Right renal cortex interstitium (tissue), 3 donors: ENCODE results near the gene PDE1C. TPM values are rescaled to one million over a fixed set of nuclear protein-coding genes. Genes with fewer than 3 reads are reported as not detected.
"Not testable (repeated sequence)": the region's sequence is repeated elsewhere in the genome, so short reads cannot be mapped to it uniquely, and the experiment has no call there.

Experiments used
- DNase-seq, 3 donors: peaks; one replicate each; pipeline ENCODE4 v3.0.0-alpha.2; 2013; ENCODE audit warnings: low read depth in 3 of 3, low spot score in 2 of 3
- polyA plus RNA-seq, 3 donors: library from polyadenylated mRNA; unstranded; fragments of 120-200 nt; gene quantifications; one replicate each; pipeline ENCODE4 v1.2.1, GENCODE V29; 2013; ENCODE audit not compliant: insufficient read length in 3 of 3

PDE1C gene
- polyA plus RNA-seq = 1 to 10 TPM; 3.3 to 4.8 (median 4.4) TPM

GRCh38 chr7:32070406-32071360 lies at the start of gene PDE1C:
TSS of gene PDE1C (minus strand) at chr7:32070407.
- DNase-seq = no peak

DNA sequence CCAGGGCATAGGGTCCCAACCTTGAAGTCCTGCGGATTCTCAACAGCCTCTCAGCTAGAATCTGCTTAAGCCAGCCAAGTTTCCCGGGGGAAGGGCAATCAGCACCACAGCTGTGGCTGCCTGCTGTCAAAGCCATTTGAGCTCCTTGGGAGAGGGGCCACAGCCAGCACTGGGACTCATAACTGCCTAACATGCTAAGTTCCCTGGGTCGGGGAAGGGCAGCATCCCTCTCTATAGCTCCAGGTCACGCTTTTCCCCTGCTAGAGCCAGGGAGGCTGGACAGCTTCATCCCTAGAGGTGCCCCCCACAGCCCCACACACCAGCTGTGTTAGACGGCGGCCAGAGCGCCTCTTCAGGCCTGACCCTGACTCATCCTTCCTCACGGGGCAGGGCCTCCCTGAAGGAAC lies 49.6 kb upstream of the PDE1C start:
- DNase-seq = no peak

GRCh38 chr7:32117837-32118236 lies 47.6 kb upstream of the PDE1C start:
- no peak for DNase-seq

- DNase-seq = no peak
Measured at GRCh38 chr7:32116436-32116835, 46.2 kb upstream of the PDE1C start.

DNA sequence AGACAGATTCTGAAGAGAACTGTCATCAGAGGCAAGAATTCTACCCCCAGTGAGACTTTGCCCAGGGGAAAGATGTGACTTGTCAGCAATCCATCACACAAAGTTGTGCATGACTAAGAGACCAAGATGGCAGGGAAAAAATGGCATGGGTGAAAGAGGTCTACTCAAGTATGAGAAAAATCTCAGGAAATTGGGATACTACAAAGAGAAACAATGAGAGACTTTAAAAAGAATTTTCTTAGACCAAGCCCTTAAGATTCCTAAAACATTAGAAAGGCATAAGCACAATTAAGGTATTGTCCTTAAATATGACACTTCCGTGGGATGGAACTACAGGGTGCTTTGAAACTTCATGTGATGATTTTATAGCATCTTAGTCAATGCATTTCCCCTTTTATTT lies 45.6 kb upstream of the PDE1C start:
- DNase-seq = no peak

DNA sequence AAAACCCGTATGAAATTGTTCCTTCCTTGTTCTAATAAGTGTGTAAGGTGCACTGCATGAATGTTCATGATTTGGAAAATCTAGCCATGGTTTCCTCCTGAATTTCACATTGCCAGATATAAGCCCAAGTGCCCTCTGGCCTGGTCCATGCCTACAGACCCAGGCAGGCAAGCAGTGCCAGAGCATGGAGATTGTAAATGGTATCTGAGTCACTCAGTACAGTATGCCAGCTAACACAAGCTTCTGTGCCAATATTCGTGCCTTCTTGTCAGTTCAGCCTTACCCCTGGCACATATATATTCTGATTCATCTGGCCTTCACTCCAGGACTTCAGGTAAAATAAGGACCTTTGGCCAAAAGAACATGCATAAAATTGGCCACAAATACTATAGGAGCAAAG lies 38.4 kb upstream of the PDE1C start:
- DNase-seq = no peak

- no peak for DNase-seq
Measured at GRCh38 chr7:32104766-32105165, 34.6 kb upstream of the PDE1C start.

- DNase-seq = no peak
Measured at GRCh38 chr7:32103361-32103760, 33.2 kb upstream of the PDE1C start.

- no peak for DNase-seq
Measured at GRCh38 chr7:32102432-32102873, 32.2 kb upstream of the PDE1C start.

GRCh38 chr7:32100407-32100907 lies 30.2 kb upstream of the PDE1C start:
- DNase-seq = no peak

GRCh38 chr7:32094516-32094915 lies 24.3 kb upstream of the PDE1C start:
- DNase-seq = no peak

DNA sequence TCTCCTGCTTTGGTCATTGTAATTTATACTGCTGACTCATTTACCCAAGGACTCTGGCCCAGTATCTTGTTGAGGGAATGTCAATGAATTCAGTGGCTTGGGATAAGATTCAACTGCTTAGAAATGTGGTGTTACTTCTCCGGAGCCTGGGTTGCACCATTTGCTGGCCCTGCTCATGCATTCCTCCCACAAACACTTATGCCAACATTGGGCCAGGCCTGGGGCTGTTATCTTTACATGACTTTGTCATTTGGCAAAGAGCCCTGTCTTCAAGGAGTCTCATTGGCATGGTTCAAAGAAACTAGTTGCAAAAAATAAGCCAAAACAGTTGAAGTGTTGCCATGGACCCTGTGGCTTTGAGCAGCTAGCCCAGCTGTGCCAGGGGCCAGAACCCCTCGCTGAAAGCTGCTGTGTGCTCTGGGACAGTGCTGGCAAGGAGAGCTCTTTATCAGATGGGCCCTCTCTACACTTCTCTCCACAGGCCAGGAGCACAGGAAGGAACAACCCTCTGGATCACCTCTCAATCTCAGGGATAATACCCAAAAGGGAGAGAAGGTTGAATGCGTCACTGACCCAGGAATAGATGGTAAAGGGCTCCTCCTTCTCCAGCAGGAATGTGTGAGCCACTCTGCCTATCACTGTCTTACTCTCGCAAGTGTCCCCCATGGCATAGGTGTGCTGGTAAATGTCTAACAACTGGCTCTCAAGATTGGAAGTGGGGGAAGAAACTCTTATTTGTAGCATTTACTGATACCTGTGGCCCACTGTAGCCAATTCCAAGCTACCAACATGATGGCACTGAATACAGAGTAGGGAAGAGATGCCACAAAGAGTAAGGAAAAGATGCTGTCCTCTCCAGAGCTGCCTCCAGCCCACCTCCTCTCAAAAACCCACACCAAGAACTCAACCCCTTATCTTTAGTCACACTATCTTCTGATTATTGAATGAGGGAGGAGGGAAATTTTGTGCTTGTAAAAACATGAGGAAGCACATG lies 23.5 kb upstream of the PDE1C start:
- DNase-seq = no peak

- no peak for DNase-seq
Measured at GRCh38 chr7:32092346-32092745, 22.1 kb upstream of the PDE1C start.

DNA sequence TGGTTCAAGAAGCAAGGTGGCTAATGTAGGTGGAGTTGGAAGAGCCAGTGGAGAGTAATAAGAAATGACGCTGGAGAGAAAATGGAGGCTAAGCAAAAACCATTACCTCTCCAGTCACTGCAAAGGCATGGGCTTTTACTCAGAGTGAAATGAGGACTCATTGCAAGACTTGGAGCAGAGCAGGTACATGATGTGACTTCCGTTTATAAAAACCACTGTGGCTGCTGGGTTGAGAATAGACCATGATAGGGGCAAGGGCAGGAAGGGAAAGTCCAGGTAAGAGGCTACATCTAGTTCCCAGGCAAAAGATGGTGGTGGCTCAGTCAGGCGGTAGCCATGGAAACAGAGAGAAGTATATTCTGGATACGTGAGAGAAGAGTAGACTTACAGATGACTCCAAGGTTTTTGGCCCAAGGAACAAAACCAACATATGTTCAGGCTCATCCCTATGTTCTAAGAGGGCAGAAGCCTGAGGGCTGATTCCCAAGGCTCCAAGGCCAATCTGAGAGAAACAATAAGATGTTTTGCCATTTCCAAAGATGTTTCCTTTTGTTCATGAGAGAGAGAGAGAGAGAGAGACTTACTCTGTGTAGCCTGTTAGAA lies 21.5 kb upstream of the PDE1C start:
- DNase-seq = no peak

- no peak for DNase-seq
Measured at GRCh38 chr7:32089678-32090077, 19.5 kb upstream of the PDE1C start.

DNA sequence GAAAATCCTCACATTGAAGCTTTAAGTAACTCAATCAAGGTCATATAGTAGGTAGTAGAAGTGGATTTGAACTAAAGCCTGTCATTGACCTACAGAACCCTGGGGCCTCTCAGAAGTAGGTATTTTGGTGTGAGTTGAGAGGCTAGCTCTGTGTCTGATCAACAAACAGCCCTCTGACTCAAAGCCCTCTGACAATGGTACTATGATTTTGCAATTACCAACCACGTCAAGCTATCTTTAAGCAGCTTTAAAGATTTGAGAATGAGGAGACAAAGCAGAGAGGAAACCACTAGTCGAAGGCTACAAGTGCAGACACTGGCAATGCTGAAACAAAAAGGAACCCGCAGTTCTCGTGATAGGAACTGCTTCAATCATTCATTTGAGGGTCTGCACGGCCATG lies 19.0 kb upstream of the PDE1C start:
- no peak for DNase-seq

DNA sequence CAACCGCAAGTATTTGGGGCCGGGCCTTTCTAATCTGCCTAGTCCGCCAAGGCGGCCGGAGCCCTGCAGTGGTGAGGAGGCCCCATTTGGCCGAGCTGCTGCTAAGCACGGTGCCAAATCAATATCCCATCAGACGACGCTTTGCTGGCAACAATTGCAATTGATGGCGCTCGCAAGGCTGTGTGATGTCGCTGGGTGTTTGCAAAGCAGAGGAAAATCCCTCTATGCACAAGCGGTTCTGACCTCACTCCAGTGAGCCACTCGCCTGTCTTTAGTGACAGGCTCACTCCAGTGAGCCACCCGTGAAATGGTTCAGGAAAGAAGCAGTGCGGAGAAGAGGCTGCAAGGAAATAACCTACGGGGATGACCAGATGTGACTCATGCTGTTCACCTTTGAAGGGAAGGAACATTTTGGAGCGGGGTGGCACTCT lies 18.3 kb upstream of the PDE1C start:
- no peak for DNase-seq

GRCh38 chr7:32079510-32079909 lies 9.3 kb upstream of the PDE1C start:
- no peak for DNase-seq

DNA sequence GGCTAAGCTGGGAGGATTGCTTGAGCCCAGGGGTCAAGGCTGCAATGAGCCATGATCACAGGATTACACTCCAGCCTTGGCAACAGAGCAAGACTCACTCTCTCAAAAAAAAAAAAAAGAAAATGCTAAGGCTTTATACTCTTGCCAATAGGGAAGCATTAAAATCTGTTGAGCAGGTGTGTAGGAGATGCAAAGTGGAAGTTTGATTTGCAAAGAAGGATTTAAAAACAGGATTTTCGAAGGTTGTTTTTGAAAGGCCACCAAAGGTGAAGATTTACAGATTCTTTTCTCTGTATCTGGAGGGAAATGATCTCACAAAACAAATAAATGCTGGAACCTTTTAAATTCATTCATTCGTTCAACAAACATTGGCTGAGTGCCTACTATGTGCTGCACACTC lies 8.6 kb upstream of the PDE1C start:
- DNase-seq = no peak

GRCh38 chr7:32077806-32078205 lies 7.6 kb upstream of the PDE1C start:
- no peak for DNase-seq

DNA sequence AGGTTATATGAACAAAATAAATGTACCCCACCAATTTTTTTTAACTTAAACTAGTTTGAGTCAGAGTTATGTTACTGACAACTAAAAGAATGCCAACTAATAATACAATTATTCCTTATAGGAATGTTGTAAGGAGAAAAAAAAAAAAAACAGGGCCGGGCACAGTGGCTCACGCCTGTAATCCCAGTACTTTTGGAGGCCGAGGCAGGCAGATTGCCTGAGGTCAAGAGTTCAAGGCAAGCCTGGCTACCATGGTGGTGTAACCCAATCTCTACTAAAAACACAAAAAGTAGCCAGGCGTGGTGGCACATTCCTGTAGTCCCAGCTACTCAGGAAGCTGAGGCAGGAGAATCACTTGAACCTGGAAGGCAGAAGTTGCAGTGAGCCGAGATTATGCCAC lies 6.6 kb upstream of the PDE1C start:
- DNase-seq = not testable (repeated sequence)
